Measurements from ENCODE around the gene KLHL33. TPM values are rescaled to one million over a fixed set of nuclear protein-coding genes. Genes with fewer than 3 reads are reported as not detected.

The KLHL33 gene
- total RNA-seq, 1 donor from 2014 or later: 0.05 TPM

- H3K4me1 Mint-ChIP-seq (ENCODE audit: low read depth): peaks cover 20% of the 10 kb centered on the region
Observed at GRCh38 chr14:20377171-20377570, 58.8 kb downstream of the KLHL33 start.

GRCh38 chr14:20376071-20376588 is 59.8 kb downstream of the KLHL33 start:
- Mint-ChIP-seq H3K4me1 (ENCODE audit: low read depth) (peaks cover 20% of the 10 kb centered on the region), H3K4me3 (ENCODE audit: low read depth) (no peak overlapping the region), H3K27ac (peak overlapping the region; percentile 82), H3K9me3 (ENCODE audit: low read depth) (no peaks in the 10 kb centered on the region), H3K27me3 (no peaks in the 10 kb centered on the region), H3K36me3 (ENCODE audit: insufficient read depth) (peaks cover 31% of the 10 kb centered on the region)
- no peak for TF ChIP-seq CTCF (IDR thresholded peaks at IDR 0.05; ENCODE audit: unreplicated experiment)
- no peak for DNase-seq (ENCODE audit: low spot score, unreplicated experiment)

More at GRCh38 chr14:20377171-20377570, 58.8 kb downstream of the KLHL33 start:
- Mint-ChIP-seq H3K27ac (no peak overlapping the region), H3K27me3 (no peaks in the 10 kb centered on the region), H3K4me3 (ENCODE audit: low read depth) (no peak overlapping the region), H3K9me3 (ENCODE audit: low read depth) (no peaks in the 10 kb centered on the region), H3K36me3 (ENCODE audit: insufficient read depth) (peaks cover 28% of the 10 kb centered on the region)
- DNase-seq (ENCODE audit: low spot score, unreplicated experiment): no peak
- no peak for TF ChIP-seq CTCF (IDR thresholded peaks at IDR 0.05; ENCODE audit: unreplicated experiment)

Other genes starting within 250 kb of the KLHL33 start
- gene OR11G2, start 245.3 kb downstream of the KLHL33 start, total RNA-seq: not detected in 2 replicates
- not detected in 2 replicates for gene OR11H6, start 212.5 kb downstream of the KLHL33 start, total RNA-seq
- not detected in 2 replicates for gene OR11H7, start 207.2 kb downstream of the KLHL33 start, total RNA-seq
- not detected in 2 replicates for gene OR11H4, start 196.9 kb downstream of the KLHL33 start, total RNA-seq
- 29.4 and 30.0 TPM in 2 replicates for gene TTC5, start 130.2 kb downstream of the KLHL33 start, total RNA-seq
- 112 and 122 TPM in 2 replicates for gene CCNB1IP1, start 102.9 kb downstream of the KLHL33 start, total RNA-seq
- gene PARP2, start 92.5 kb downstream of the KLHL33 start, total RNA-seq: 32.2 and 35.6 TPM in 2 replicates
- gene TEP1, start 22.7 kb downstream of the KLHL33 start, total RNA-seq: 26.5 and 28.5 TPM in 2 replicates
- gene OSGEP, start 18.6 kb upstream of the KLHL33 start, total RNA-seq: 89.0 and 94.4 TPM in 2 replicates
- gene APEX1, start 19.1 kb upstream of the KLHL33 start, total RNA-seq: 309 and 322 TPM in 2 replicates
- gene PIP4P1, start 25.3 kb upstream of the KLHL33 start, total RNA-seq: 41.1 and 45.6 TPM in 2 replicates
- gene PNP, start 33.2 kb upstream of the KLHL33 start, total RNA-seq: 45.9 and 48.9 TPM in 2 replicates
- 1.3 and 1.5 TPM in 2 replicates for gene RNASE10, start 69.4 kb upstream of the KLHL33 start, total RNA-seq
- gene RNASE9, start 124.9 kb upstream of the KLHL33 start, total RNA-seq: not detected in 2 replicates
- not detected in 2 replicates for gene RNASE11, start 151.8 kb upstream of the KLHL33 start, total RNA-seq
- gene RNASE12, start 155.2 kb upstream of the KLHL33 start, total RNA-seq: not detected in 2 replicates
- gene OR6S1, start 205.5 kb upstream of the KLHL33 start, total RNA-seq: not detected in 2 replicates
- 5.7 TPM in 2 replicates for gene RNASE4, start 248.4 kb upstream of the KLHL33 start, total RNA-seq